HG03066 (cell line): ENCODE data around the gene KLHL40.

Source experiments
- ATAC-seq: cut with Tn5 transposase; IDR thresholded peaks from one replicate; pipeline ENCODE4 v1.9.1; 2021; ENCODE audit warnings: low read depth; ENCODE audit not compliant: unreplicated experiment

Gene KLHL40

DNA sequence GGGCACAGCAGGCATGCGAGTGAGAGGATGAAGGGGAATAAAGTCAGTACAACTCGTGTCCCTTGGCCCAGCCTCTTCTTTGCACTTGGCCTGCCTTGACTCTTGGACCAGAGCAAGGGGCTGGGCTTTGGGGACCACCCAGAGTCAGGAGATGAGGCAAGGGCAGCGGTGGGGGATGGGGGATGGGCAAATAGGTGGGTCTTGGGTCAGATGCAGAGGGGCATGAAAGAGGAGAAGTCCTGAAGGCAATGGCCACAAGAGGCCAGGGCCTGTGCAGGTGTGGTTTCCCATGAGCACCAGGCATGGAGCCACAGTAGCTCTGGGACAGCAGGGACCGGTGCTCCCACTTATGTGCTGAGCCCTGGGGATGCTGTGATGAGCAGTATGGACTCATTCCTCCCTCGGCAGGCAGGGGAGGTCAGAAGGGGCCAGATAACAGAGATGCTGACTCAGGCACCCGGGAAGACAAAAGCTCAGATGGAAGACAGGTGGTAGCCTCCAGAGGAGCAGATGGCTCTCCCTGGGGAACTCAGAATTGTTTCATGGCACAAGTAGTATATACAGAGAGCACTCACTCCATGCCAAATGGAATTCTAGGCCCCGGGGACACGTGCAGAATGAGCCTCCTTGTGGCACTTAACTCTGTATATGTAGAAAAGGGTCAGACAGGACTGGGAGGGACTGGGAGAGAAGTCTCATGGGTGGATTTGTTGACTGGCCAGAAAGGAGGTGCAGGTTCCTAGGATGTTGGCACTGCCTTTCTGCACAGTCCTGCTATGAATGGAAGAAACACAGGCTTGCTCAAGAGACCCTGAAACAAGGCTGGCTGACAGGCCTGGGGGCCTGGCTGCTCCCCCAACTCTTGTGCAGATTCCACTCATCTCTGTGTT lies 17.6 kb upstream of the KLHL40 start:
- ATAC-seq, result no peak

DNA sequence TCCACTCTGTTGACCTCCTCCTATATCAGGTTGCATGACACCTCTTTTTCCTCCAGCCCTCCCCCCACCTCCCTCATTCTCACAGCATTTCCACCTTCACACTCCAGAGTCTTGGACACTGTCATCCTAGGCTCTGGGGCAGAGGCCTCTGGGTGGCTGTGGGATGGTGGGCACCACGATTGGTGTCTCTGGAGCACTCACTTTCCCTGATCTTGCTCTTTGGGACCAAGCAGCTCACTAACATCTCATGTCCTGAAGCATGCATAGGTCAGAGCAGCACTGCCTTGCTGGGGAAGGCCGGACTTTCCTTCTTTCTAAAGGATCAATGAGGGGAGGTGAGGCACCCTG lies 16.9 kb upstream of the KLHL40 start:
- ATAC-seq, result no peak

DNA sequence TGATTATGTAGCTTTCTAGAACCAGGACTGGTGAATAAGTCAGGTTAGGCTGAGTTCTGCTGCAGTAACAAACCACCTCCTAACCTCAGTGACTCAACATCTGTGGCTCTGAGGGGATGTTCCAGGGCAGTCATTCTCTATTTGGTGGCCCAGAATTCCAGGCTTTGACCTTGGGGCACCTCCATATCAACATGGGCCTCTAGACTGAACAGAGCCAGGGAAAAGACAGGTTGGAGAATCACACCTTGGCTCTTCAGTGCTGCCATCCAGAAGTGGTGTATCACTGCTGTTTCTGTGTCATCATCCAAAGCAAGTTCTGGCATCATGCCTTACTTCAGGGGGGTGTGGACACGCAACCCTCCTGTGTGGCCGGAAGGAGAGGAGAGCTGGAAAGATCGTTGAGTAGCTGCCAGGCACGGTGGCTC lies 16.5 kb upstream of the KLHL40 start:
- no peak for ATAC-seq

GRCh38 chr3:42670051-42670576 lies 15.2 kb upstream of the KLHL40 start:
- no peak for ATAC-seq

DNA sequence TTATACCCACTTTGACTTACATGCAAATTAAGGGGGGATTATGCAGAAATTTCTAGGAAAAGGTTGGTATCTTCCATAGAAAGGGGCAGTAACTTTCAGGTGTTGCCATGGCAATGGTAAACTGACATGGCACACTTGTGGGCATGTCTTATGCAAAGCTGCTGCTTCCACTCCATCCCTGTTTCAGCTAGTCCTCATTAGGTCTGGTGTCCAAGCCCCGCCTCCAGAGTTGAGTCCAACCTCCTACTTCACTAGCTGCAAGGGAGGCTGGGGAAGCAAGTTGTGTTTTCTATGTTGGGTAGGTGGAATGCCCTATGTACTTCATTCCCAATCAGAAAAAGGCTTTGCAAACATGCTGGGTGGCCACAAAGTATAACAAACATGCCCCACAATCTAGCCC lies 14.7 kb upstream of the KLHL40 start:
- ATAC-seq, result no peak

DNA sequence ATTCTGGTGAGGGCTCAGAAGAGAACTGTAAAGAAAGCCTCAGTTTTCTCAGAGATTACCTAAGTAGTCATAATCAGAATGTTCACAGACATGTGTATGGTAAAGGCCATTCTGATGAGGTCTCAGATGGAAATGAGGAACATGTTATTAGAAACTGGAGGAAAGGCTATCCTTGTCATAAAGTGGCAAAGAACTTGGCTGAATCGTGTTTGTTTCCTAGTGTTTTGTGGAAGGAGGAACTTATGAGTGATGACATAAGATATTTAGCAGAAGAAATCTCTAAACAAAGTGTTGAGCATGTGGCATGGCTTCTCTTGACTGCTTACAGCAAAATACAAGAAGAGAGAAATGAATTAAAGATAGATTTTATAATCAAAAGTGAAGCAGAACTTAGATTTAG lies 12.8 kb upstream of the KLHL40 start:
- ATAC-seq, result no peak

DNA sequence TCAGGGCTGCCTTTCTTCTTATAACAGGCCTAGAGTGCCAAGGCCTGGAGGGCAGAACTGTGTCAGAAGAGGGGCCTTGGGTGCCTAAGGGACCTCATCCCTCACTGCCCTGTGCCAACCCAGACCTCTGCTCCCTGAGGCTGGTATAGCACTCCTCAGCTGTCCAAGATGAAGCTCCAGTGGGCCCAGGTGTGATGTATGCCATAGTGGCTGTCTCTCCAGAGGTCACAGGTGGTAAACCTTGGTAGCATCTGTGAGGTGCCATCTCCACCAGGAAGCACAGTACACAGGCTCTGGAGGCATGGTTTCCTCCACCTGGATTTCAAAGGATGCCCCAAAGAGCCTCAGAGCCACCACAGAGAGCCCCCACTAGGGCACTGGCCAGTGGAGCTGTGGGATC lies 12.3 kb upstream of the KLHL40 start:
- ATAC-seq, result no peak

DNA sequence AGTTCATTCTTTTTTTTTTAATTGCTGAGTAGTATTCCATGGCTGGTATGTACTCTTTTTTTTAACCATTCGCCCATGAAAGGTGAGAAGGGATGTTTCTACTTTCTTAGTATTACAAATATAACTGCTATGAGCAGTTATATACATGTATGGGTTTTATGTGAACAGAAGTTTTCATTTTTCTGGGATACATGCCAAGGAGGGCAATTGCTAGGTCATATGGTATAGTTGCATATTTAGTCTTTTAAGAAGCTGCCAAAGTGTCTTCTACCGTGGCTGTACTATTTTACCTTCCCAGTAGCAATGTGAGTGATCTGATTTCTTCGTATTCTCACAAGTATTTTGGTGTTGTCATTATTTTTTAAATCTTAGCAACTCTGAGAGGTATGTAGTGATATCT lies 11.2 kb upstream of the KLHL40 start:
- ATAC-seq, result no peak

GRCh38 chr3:42675909-42676308 lies 9.4 kb upstream of the KLHL40 start:
- ATAC-seq, result no peak

GRCh38 chr3:42678447-42678846 lies 6.9 kb upstream of the KLHL40 start:
- ATAC-seq, result no peak

GRCh38 chr3:42680271-42680670 lies 5.1 kb upstream of the KLHL40 start:
- no peak for ATAC-seq

- ATAC-seq, result no peak
Measured at GRCh38 chr3:42680806-42681205, 4.5 kb upstream of the KLHL40 start.

- no peak for ATAC-seq
Measured at GRCh38 chr3:42681361-42682038, 3.8 kb upstream of the KLHL40 start.

- no peak for ATAC-seq
Measured at GRCh38 chr3:42682301-42683070, 2.9 kb upstream of the KLHL40 start.

DNA sequence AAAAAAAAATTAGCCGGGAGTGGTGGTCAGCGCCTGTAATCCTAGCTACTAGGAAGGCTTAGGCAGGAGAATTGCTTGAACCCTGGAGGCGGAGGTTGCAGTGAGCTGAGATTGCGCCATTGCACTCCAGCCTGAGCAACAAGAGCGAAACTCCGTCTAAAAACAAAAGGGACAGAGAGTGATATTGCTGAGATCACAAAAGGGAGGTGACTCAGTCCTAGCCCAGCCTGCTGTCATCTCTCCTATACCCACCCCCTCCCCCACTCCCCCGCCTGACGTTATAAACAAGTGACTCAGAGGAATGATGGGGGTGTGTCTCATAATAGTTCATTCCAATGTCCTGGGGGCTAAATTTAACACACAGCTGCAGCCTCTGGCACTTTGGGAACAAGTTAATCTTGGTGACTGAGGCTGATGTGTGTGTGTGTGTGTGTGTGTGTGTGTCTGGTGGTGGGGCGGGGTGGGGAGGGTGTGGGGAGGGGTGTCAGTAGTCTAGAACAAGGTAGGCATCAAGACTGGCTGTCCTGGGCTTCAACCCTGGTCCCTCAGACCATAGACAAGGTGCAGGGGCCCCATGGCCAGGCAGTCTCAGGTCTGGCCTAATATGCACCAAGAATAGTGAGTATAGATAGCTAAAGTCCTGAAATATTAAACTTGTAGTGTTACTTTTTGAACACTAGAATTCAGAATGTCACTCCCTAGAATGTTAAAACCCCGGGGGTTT lies 1.3 kb upstream of the KLHL40 start:
- ATAC-seq, result no peak

GRCh38 chr3:42684632-42685362 lies 540 bp upstream of the KLHL40 start:
- ATAC-seq, result no peak

DNA sequence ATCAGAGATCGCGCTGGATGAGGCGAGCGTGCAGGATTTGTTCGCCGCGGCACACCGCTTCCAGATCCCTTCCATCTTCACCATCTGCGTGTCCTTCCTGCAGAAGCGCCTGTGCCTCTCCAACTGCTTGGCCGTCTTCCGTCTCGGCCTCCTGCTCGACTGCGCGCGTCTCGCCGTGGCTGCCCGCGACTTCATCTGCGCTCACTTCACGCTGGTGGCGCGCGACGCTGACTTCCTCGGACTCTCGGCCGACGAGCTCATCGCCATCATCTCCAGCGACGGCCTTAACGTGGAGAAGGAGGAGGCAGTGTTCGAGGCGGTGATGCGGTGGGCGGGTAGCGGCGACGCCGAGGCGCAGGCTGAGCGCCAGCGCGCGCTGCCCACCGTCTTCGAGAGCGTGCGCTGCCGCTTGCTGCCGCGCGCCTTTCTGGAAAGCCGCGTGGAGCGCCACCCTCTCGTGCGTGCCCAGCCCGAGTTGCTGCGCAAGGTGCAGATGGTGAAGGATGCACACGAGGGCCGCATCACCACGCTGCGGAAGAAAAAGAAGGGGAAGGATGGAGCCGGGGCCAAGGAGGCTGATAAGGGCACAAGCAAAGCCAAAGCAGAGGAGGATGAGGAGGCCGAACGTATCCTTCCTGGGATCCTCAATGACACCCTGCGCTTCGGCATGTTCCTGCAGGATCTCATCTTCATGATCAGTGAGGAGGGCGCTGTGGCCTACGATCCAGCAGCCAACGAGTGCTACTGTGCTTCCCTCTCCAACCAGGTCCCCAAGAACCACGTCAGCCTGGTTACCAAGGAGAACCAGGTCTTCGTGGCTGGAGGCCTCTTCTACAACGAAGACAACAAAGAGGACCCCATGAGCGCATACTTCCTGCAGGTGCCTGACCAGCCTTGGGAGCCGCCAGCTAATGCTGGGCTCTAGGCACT lies 819 bp downstream of the KLHL40 start:
- ATAC-seq, result no peak

- no peak for ATAC-seq
Measured at GRCh38 chr3:42686832-42687650, 1.7 kb downstream of the KLHL40 start.
